ENCODE measurements around the gene EPB41. TPM values are rescaled to one million over a fixed set of nuclear protein-coding genes. Genes with fewer than 3 reads are reported as not detected.

EPB41 gene
- total and polyA plus RNA-seq, 9 of the 15 experiments (the other 6 are each of a cell fraction or from before 2014, with no cell fraction given): 3.7 to 213 (median 141) TPM

GRCh38 chr1:28928314-28928941 lies 14.1 kb downstream of the EPB41 start (continued):
- TF ChIP-seq ZMIZ1 (IDR thresholded peaks at IDR 0.05; ENCODE audit: low read depth in 2 of 2, low read length in 2 of 2) (no peak), HDAC3 (IDR thresholded peaks at IDR 0.05; ENCODE audit: borderline replicate concordance, partially characterized antibody) (no peak), BCL6 (CRISPR knock-in tag; IDR thresholded peaks at IDR 0.05) (0 out of 2 replicates have a peak, but pooled peaks have one; percentile 8), EHMT2 (IDR thresholded peaks at IDR 0.05) (no peak), BDP1 (IDR thresholded peaks at IDR 0.05; ENCODE audit: insufficient read depth, insufficient read length) (no peak), SAFB (IDR thresholded peaks at IDR 0.05; ENCODE audit: borderline replicate concordance, low read depth, low read length) (no peak), SMARCB1 (IDR thresholded peaks at IDR 0.05; ENCODE audit: insufficient read length, low read depth) (no peak), ZNF253 (CRISPR knock-in tag; conservative IDR thresholded peaks at IDR 0.05) (no peak), ZNF57 (CRISPR knock-in tag; IDR thresholded peaks at IDR 0.05) (no peak), GABPA (tag; conservative IDR thresholded peaks at IDR 0.05; ENCODE audit: low read depth) (0 out of 2 replicates have a peak, but pooled peaks have one; percentile 6), MCM7 (IDR thresholded peaks at IDR 0.05) (no peak), RCOR1 (IDR thresholded peaks at IDR 0.05; ENCODE audit: borderline replicate concordance in 1 of 2, low read depth in 2 of 2, low read length in 2 of 2) (no peak; a peak in 1 of 4 replicates), NR2C2 (CRISPR knock-in tag; IDR thresholded peaks at IDR 0.05) (no peak), NR2C2 (tag; IDR thresholded peaks at IDR 0.05) (0 out of 2 replicates have a peak, but pooled peaks have one; percentile 27), STAT5A (IDR thresholded peaks at IDR 0.05; ENCODE audit: borderline replicate concordance, low read length) (peak; percentile 20; the same call in 1 of the 2 replicates), FOXA1 (IDR thresholded peaks at IDR 0.05; ENCODE audit: borderline replicate concordance) (no peak), ZEB2 (IDR thresholded peaks at IDR 0.05) (peak; percentile 19; the same call in 1 of the 2 replicates), TAL1 (IDR thresholded peaks at IDR 0.05) (peak; percentile 79), TAF1 (IDR thresholded peaks at IDR 0.05; ENCODE audit: control insufficient read depth, extremely low read depth, insufficient read depth, low read length, severe bottlenecking) (no peak), EGR1 (conservative IDR thresholded peaks at IDR 0.05) (no peak), BRCA1 (IDR thresholded peaks at IDR 0.05) (no peak), BRCA1 (CRISPR knock-in tag; IDR thresholded peaks at IDR 0.05) (no peak), HES1 (IDR thresholded peaks at IDR 0.05; ENCODE audit: low read depth) (no peak), SRSF7 (optimal IDR thresholded peaks at IDR 0.05; ENCODE audit: low read depth, low read length) (no peak), CXXC5 (CRISPR knock-in tag; IDR thresholded peaks at IDR 0.05) (peak; percentile 12; the same call in 1 of the 2 replicates), NR2F6 (CRISPR knock-in tag; IDR thresholded peaks at IDR 0.05) (no peak), ZNF644 (tag; IDR thresholded peaks at IDR 0.05; ENCODE audit: low read depth) (0 out of 2 replicates have a peak, but pooled peaks have one; percentile 74), MBD2 (IDR thresholded peaks at IDR 0.05; ENCODE audit: borderline replicate concordance, low read depth) (no peak)
